DMS53 treated with DMSO at 0.1 percent for 48 hours (cell line): ENCODE results near the gene RNF186.

Experiments
- DNase-seq: peaks from one replicate; lab custom pipeline; 2025; ENCODE audit not compliant: unreplicated experiment; lab: John Stamatoyannopoulos, UW

Gene RNF186

DNA sequence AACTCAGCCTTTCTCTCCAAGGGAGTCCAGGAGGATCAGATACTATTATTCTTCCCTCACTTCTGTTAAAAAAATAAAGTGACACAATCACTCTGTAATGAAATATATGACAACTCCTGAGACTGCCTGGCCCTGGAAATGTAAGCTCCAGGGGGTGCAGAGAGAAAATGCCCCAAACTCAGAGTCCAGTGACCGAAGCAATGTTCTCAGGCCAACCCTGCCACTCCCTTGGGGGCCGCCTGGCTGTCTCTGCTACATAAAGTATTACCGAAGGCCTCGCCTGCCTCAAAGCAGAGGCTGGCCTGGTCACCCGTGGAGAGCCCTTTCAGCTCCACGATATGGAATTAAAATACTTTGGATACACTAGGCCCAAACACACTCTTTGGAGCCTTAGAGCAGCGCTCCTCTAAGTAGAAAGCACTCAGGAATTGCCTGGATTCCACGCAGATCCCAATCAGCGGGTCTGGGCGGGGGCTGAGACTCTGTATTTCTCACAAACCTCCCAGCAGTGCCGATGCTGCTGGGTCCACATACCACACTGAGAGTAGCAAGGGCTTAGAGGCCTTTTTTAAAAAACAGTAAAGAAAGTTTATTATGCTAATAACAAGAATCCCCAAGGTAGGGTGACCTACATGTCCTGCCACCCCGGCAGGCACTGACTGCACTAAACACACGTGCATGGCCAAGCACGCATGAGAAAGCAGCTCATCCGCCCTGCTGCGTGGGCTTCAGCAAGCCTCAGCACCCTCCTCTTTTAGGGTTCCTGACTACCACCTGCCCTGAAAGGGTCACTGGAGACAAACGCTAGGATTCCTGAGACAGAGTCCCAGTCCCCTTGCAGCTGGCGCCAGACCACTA, 46.5 kb downstream of the RNF186 start:
- no peak for DNase-seq

DNA sequence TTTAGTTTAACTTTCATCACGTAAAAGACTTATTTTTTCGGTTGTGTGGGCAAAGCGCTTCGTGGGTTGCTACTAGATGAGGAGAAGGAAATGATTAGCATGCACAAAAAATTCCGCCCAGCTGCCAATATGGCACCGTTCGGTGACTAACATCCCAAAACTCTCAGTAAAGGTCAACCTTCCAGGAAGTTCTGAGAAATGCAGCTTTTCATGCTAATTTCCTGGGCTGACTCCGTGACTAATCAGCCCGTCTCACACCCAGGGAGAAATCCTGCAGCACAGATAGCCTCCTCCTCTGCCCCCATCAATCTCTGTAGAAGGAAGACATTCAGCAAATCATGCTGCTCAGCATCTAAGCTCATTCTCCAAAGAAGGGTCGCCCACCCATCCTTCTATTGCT, 49.5 kb downstream of the RNF186 start:
- DNase-seq = no peak

GRCh38 chr1:19764848-19765247, 50.2 kb downstream of the RNF186 start:
- DNase-seq = no peak
